Naive thymus-derived CD4-positive, alpha-beta T cell (primary cell): ENCODE measurements around the gene TMEM14C. TPM values are rescaled to one million over a fixed set of nuclear protein-coding genes. Genes with fewer than 3 reads are reported as not detected.
A peak's percentile ranks its signal among the peaks of the same experiment; 100 is the strongest.

Source experiments
- ATAC-seq: fragments of 150-1000 bp; cut with Tn5 transposase; 2 replicates; pipeline ENCODE4 v1.10.0; 2021; ENCODE audit warnings: mild to moderate bottlenecking, moderate library complexity
- CTCF ChIA-PET: fragments of 350-600 bp; sonication (Branson Sonifier 250); formaldehyde crosslinking; loops from one replicate; lab custom pipeline; 2021; ENCODE audit warnings: antibody characterized with exemption; lab: Charles Lee
- POLR2A ChIA-PET: fragments of 350-600 bp; sonication (Branson Sonifier 250); formaldehyde crosslinking; loops from one replicate; lab custom pipeline; 2021; ENCODE audit warnings: antibody characterized with exemption, inconsistent platforms; lab: Charles Lee
- DNase-seq, 9 donors: peaks; one replicate each; pipeline versions ENCODE4 v3.0.0 to v3.0.0-alpha.2; 2020 to 2022; ENCODE audit warnings: mixed read lengths in 1 of 9
- H3K27ac ChIP-seq: one replicate; pipeline ENCODE4 v1.7.0; 2013; ENCODE audit warnings: mild to moderate bottlenecking, low read depth, low read length, moderate library complexity
- H3K27me3 ChIP-seq, 2 donors: one replicate each; pipeline ENCODE4 v1.7.0; 2013; ENCODE audit warnings: low read length in 2 of 2, mild to moderate bottlenecking in 2 of 2, moderate library complexity in 2 of 2; ENCODE audit not compliant: control insufficient read depth in 2 of 2, insufficient read depth in 2 of 2
- H3K36me3 ChIP-seq, 3 experiments: 1 replicate in 2 of 3; 2 replicates in 1 of 3; pipeline ENCODE4 v1.7.0; 2013; ENCODE audit warnings: low read length in 3 of 3, mild to moderate bottlenecking in 3 of 3, moderate library complexity in 1 of 3; ENCODE audit not compliant: insufficient read depth in 3 of 3, control insufficient read depth in 2 of 3
- H3K4me1 ChIP-seq, 2 donors: one replicate each; pipeline ENCODE4 v1.7.0; 2013; ENCODE audit warnings: low read length in 2 of 2, mild to moderate bottlenecking in 2 of 2, moderate library complexity in 1 of 2; ENCODE audit not compliant: control insufficient read depth in 2 of 2, insufficient read depth in 2 of 2
- H3K4me3 ChIP-seq: 2 replicates; pipeline ENCODE4 v1.7.0; 2013; ENCODE audit warnings: mild to moderate bottlenecking, low read length
- H3K9me3 ChIP-seq, 3 experiments: 1 replicate in 2 of 3; 2 replicates in 1 of 3; pipeline ENCODE4 v1.7.0; 2013; ENCODE audit warnings: low read length in 3 of 3; ENCODE audit not compliant: control insufficient read depth in 2 of 3
- H3K27ac Mint-ChIP-seq, 9 donors: one replicate each; pipeline ENCODE4 v1.8.0; 2020 to 2022; ENCODE audit warnings: mixed read lengths in 9 of 9, mild to moderate bottlenecking in 8 of 9, moderate library complexity in 5 of 9, inconsistent platforms in 2 of 9
- H3K27me3 Mint-ChIP-seq, 5 donors: one replicate each; pipeline ENCODE4 v1.8.0; 2021 to 2022; ENCODE audit warnings: mixed read lengths in 5 of 5, mild to moderate bottlenecking in 1 of 5
- H3K36me3 Mint-ChIP-seq, 5 donors: one replicate each; pipeline ENCODE4 v1.8.0; 2020 to 2022; ENCODE audit warnings: mixed read lengths in 5 of 5, mild to moderate bottlenecking in 3 of 5, inconsistent platforms in 1 of 5
- H3K4me1 Mint-ChIP-seq, 7 donors: one replicate each; pipeline ENCODE4 v1.8.0; 2020 to 2022; ENCODE audit warnings: mixed read lengths in 7 of 7, mild to moderate bottlenecking in 3 of 7, inconsistent platforms in 1 of 7
- H3K4me3 Mint-ChIP-seq, 10 donors: one replicate each; pipeline ENCODE4 v1.8.0; 2020 to 2022; ENCODE audit warnings: mild to moderate bottlenecking in 10 of 10, mixed read lengths in 10 of 10, moderate library complexity in 6 of 10, inconsistent platforms in 2 of 10
- H3K9me3 Mint-ChIP-seq, 11 donors: one replicate each; pipeline ENCODE4 v1.8.0; 2020 to 2022; ENCODE audit warnings: mixed read lengths in 11 of 11, mild to moderate bottlenecking in 4 of 11, inconsistent platforms in 1 of 11, moderate library complexity in 1 of 11
- intact Hi-C, 2 donors: fragments of 100-400 bp; cut with micrococcal nuclease; formaldehyde crosslinking; loops; one replicate each; pipeline ENCODE4 v1.15.1; 2023
- polyA plus RNA-seq, 2 donors: library from polyadenylated mRNA; unstranded; fragments of 300-500 nt; fragmentation: Illumina TruSeq; gene quantifications; one replicate each; pipeline ENCODE4 v1.2.3, GENCODE V29; 2021
- total RNA-seq, 6 experiments: library from RNA in 5 of 6; stranded (reverse) in 5 of 6; gene quantifications; 1 replicate in 5 of 6; 2 replicates in 1 of 6; pipeline ENCODE4 v1.2.3 and lab custom pipeline; 2021 to 2026

The TMEM14C gene
- total and polyA plus RNA-seq, 7 experiments from 2014 or later = 20.2 to 172 (median 40.4) TPM

GRCh38 chr6:10685092-10685915 is 37.6 kb upstream of the TMEM14C start:
- H3K9me3 ChIP-seq = no peaks in the 10 kb centered on the region
- ChIA-PET CTCF (no interaction called here), POLR2A (no interaction called here)
- Mint-ChIP-seq H3K27ac (peak overlapping the region in 1 of 9 donors; percentile 4), H3K27me3 (peaks cover 4 to 13% (median 6%) of the 10 kb centered on the region in 5 donors), H3K4me1 (peaks cover 0 to 39% (median 16%) of the 10 kb centered on the region in 7 donors), H3K9me3 (peaks cover 0 to 3% (median 0%) of the 10 kb centered on the region in 11 donors), H3K36me3 (peaks cover 0 to 4% (median 0%) of the 10 kb centered on the region in 5 donors), H3K4me3 (no peak overlapping the region)
- no peak overlapping the region for H3K4me3 ChIP-seq
- intact Hi-C loops = no loop called here
- no peaks in the 10 kb centered on the region for H3K27me3 ChIP-seq
- DNase-seq = no peak
- H3K36me3 ChIP-seq = no peaks in the 10 kb centered on the region
- no peaks in the 10 kb centered on the region for H3K4me1 ChIP-seq
- no peak overlapping the region for H3K27ac ChIP-seq
- no peak for ATAC-seq

GRCh38 chr6:10686901-10687300 is 36.0 kb upstream of the TMEM14C start:
- Histone ChIP-seq H3K4me1 (no peaks in the 10 kb centered on the region), H3K36me3 (no peaks in the 10 kb centered on the region), H3K27me3 (no peaks in the 10 kb centered on the region), H3K9me3 (no peaks in the 10 kb centered on the region), H3K27ac (no peak overlapping the region), H3K4me3 (no peak overlapping the region)
- CTCF ChIA-PET = no interaction called here
- Mint-ChIP-seq H3K4me3 (no peak overlapping the region), H3K36me3 (no peaks in the 10 kb centered on the region), H3K4me1 (peaks cover 0 to 39% (median 10%) of the 10 kb centered on the region in 7 donors), H3K9me3 (no peaks in the 10 kb centered on the region), H3K27ac (no peak overlapping the region), H3K27me3 (peaks cover 4 to 13% (median 6%) of the 10 kb centered on the region in 5 donors)
- intact Hi-C loops = no loop called here
- POLR2A ChIA-PET = no interaction called here
- DNase-seq = no peak
- ATAC-seq = no peak

GRCh38 chr6:10687582-10687981 is 35.3 kb upstream of the TMEM14C start:
- no peak for DNase-seq
- H3K36me3 Mint-ChIP-seq = no peaks in the 10 kb centered on the region
- no peak overlapping the region for H3K4me3 ChIP-seq
- no peaks in the 10 kb centered on the region for H3K4me1 ChIP-seq
- intact Hi-C loops = no loop called here
- H3K27me3 ChIP-seq = no peaks in the 10 kb centered on the region
- no peaks in the 10 kb centered on the region for H3K9me3 ChIP-seq
- no peak overlapping the region for H3K4me3 Mint-ChIP-seq
- H3K36me3 ChIP-seq = no peaks in the 10 kb centered on the region
- no peak for ATAC-seq
- CTCF ChIA-PET = no interaction called here
- H3K27ac ChIP-seq = no peak overlapping the region
- POLR2A ChIA-PET = no interaction called here
- peaks cover 0 to 33% (median 5%) of the 10 kb centered on the region in 7 donors for H3K4me1 Mint-ChIP-seq
- H3K27me3 Mint-ChIP-seq = peaks cover 4 to 13% (median 6%) of the 10 kb centered on the region in 5 donors
- peaks cover 0 to under 1% (median 0%) of the 10 kb centered on the region in 11 donors for H3K9me3 Mint-ChIP-seq
- no peak overlapping the region for H3K27ac Mint-ChIP-seq

- Mint-ChIP-seq H3K9me3 (peaks cover 0 to 8% (median 0%) of the 10 kb centered on the region in 11 donors), H3K4me3 (no peak overlapping the region)
Measured at GRCh38 chr6:10690651-10691445, 32.0 kb upstream of the TMEM14C start.

DNA sequence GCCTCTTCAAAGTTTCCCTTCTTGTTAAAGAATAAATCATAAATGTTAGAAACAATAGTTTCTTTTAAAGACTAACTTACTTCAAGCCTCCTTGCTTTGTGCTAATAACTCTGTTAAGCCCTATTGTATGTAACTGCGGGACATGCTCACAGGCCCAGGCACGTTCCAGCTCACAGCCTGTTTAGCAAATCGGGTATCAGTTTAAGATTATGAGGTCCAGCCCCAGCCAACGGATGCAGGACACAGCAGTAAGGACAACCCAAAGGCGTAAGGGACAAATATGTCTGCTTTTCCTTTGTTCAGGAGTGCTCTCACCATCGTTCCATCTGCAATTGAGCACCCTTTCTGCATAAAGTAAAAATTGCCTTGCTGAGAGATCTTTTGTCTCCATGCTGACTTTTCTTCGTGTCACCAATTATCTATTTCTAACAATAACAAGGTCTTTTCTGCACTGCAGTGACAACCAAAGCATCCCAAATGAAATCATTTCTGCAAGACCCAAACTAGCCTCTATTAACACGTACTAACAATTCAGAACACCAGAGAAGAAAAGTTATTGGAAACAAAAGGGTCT is 29.8 kb upstream of the TMEM14C start:
- no peaks in the 10 kb centered on the region for H3K27me3 ChIP-seq
- ChIA-PET CTCF (no interaction called here), POLR2A (interaction anchor here (1.4 kb wide), 1 partner anchor 54 kb away, joined by 3 read pairs; no protein-coding TSS in a partner anchor)
- DNase-seq = no peak
- Mint-ChIP-seq H3K4me1 (peaks cover 13 to 47% (median 42%) of the 10 kb centered on the region in 7 donors), H3K4me3 (peak overlapping the region; percentile 76 to 98 (median 94)), H3K9me3 (peaks cover 0 to 8% (median 0%) of the 10 kb centered on the region in 11 donors), H3K27me3 (peaks cover 0 to 4% (median 0%) of the 10 kb centered on the region in 5 donors), H3K27ac (peak overlapping the region; percentile 72 to 100 (median 99)), H3K36me3 (peaks cover 0 to 10% (median 7%) of the 10 kb centered on the region in 5 donors)
- ATAC-seq = no peak
- H3K27ac ChIP-seq = no peak overlapping the region
- H3K36me3 ChIP-seq = peaks cover 0 to 12% (median 0%) of the 10 kb centered on the region in 3 experiments
- no peaks in the 10 kb centered on the region for H3K9me3 ChIP-seq
- no peak overlapping the region for H3K4me3 ChIP-seq
- intact Hi-C loops = loop anchor here (5.0 to 10.0 kb wide), 3 partner anchors 109 to 1319 kb away; partner anchors contain the start of genes HIVEP1 (in 1 of the 2) and NEDD9 (in 1 of the 2)
- H3K4me1 ChIP-seq = peaks cover 13 to 18% of the 10 kb centered on the region in 2 donors

More at GRCh38 chr6:10690651-10691445, 32.0 kb upstream of the TMEM14C start:
- ATAC-seq (no peak), DNase-seq (no peak)
- H3K27ac ChIP-seq = no peak overlapping the region
- ChIA-PET POLR2A (no interaction called here), CTCF (no interaction called here)
- H3K4me1 Mint-ChIP-seq = peaks cover 10 to 31% (median 26%) of the 10 kb centered on the region in 7 donors
- no peaks in the 10 kb centered on the region for H3K9me3 ChIP-seq
- peaks cover 5 to 13% of the 10 kb centered on the region in 2 donors for H3K4me1 ChIP-seq
- intact Hi-C loops = loop anchor here (5.0 to 10.0 kb wide), 3 partner anchors 111 to 1321 kb away; partner anchors contain the start of genes HIVEP1 (in 1 of the 2) and NEDD9 (in 1 of the 2)
- H3K36me3 Mint-ChIP-seq = peaks cover 0 to 10% (median 4%) of the 10 kb centered on the region in 5 donors
- H3K27me3 Mint-ChIP-seq = peaks cover 0 to 10% (median 0%) of the 10 kb centered on the region in 5 donors
- peaks cover 0 to 4% (median 0%) of the 10 kb centered on the region in 3 experiments for H3K36me3 ChIP-seq
- H3K27ac Mint-ChIP-seq = peak overlapping the region in 1 of 9 donors; percentile 40
- H3K27me3 ChIP-seq = no peaks in the 10 kb centered on the region
- no peak overlapping the region for H3K4me3 ChIP-seq
